ENCODE measurements around the gene PACRG.

DNA sequence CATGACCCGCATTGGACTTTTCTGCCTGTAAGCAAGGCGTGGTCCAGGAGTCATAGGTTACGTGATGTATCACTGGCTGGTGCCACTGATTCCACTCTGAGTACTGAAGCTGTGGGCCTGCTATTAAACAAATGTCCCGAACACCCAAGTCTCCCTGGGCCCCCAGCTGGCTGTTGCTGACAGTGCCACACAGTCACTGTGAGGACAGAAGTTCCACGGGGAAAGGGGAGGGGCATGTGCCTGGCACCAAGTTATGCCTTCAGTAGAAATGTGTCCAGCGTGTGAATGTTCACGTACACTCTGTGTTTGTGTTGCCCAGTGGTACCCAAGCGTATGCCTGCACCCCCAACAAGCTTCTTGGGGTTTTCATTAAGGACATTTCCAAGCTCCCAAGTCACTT, 515.3 kb downstream of the PACRG start:
- TF ChIP-seq TCF12 (IDR thresholded peaks at IDR 0.05; ENCODE audit: low read depth, low read length) (no peak), POLR2AphosphoS5 (IDR thresholded peaks at IDR 0.05; ENCODE audit: low read depth, low read length) (no peak), NRF1 (IDR thresholded peaks at IDR 0.05; ENCODE audit: low read depth, low read length) (no peak), TAF1 (IDR thresholded peaks at IDR 0.05; ENCODE audit: low read depth, low read length) (no peak), SP1 (IDR thresholded peaks at IDR 0.05; ENCODE audit: low read depth, low read length) (no peak), CREB1 (IDR thresholded peaks at IDR 0.05) (no peak), ASH2L (IDR thresholded peaks at IDR 0.05; ENCODE audit: low read length) (no peak), POLR2A (IDR thresholded peaks at IDR 0.05; ENCODE audit: control extremely low read depth in 1 of 2, low read depth in 2 of 2, low read length in 2 of 2) (no peak), FOSL1 (IDR thresholded peaks at IDR 0.05; ENCODE audit: insufficient read depth, low read depth, low read length) (no peak)
